K562 (cell line): Measurements from ENCODE around the gene RUVBL1. TPM values are rescaled to one million over a fixed set of nuclear protein-coding genes. Genes with fewer than 3 reads are reported as not detected.

Source experiments
- ATAC-seq: fragments of 200-7000 bp; cut with Tn5 transposase; 3 replicates; pipeline ENCODE4 v1.9.1; 2020; ENCODE audit warnings: moderate library complexity
- BruUV-seq: library from RNA; stranded (reverse); fragments of 400-500 nt; replicated peaks from 2 replicates; lab custom pipeline; 2021; lab: Mats Ljungman, UMichigan
- CTCF ChIA-PET: fragments of 300-600 bp; formaldehyde crosslinking; extraction: SDS; loops from one replicate; lab custom pipeline; 2021; ENCODE audit warnings: low intra/inter-chr PET ratio; lab: Yijun Ruan, JAX
- POLR2A ChIA-PET: fragments of 300-600, 350-650 bp; sonication (Branson Sonifier 250); formaldehyde crosslinking; extraction: SDS; loops from one replicate; lab custom pipeline; 2021; ENCODE audit warnings: antibody characterized with exemption, inconsistent platforms; lab: Yijun Ruan, JAX
- DNase-seq, 4 experiments: peaks; one replicate each; pipeline versions ENCODE4 v3.0.0 to v3.0.0-alpha.2; 2011 to 2018; ENCODE audit warnings: low spot score in 3 of 4, mixed read lengths in 3 of 4; ENCODE audit errors: extremely low read depth in 1 of 4
- FAIRE-seq: peaks from 2 replicates; lab custom pipeline; 2011; peaks lifted over from hg19 to GRCh38; lab: Jason Lieb, UNC
- H2AFZ ChIP-seq: 2 replicates; pipeline ENCODE4 v1.6.0; 2011; ENCODE audit warnings: low read depth, low read length, control low read depth, inconsistent platforms
- H3K27ac ChIP-seq: fragments of 200-600 bp; 3 replicates; pipeline ENCODE4 v1.8.0; 2011; ENCODE audit warnings: low read depth, mild to moderate bottlenecking, control low read depth, inconsistent platforms, low read length, moderate library complexity, mixed read lengths; ENCODE audit errors: extremely low read depth
- H3K27me3 ChIP-seq, 2 experiments: fragments of 300-600 bp in 1 of 2; 2 replicates in 1 of 2; 3 replicates in 1 of 2; pipeline versions ENCODE4 v1.6.0 to v1.8.0; 2011; ENCODE audit warnings: inconsistent platforms in 2 of 2, low read length in 2 of 2, mild to moderate bottlenecking in 1 of 2, mixed read lengths in 1 of 2, moderate library complexity in 1 of 2; ENCODE audit not compliant: control insufficient read depth in 2 of 2, insufficient read depth in 2 of 2
- H3K36me3 ChIP-seq: fragments of 300-600 bp; 3 replicates; pipeline ENCODE4 v1.8.0; 2011; ENCODE audit warnings: mild to moderate bottlenecking, low read length, inconsistent platforms; ENCODE audit not compliant: control insufficient read depth, insufficient read depth
- H3K4me1 ChIP-seq, 2 experiments: fragments of 200-600 bp in 1 of 2; replicated peaks in 1 of 2; 2 replicates in 1 of 2; 3 replicates in 1 of 2; pipeline versions ENCODE4 v1.5.1 to v1.8.0; 2011; ENCODE audit warnings: inconsistent platforms in 2 of 2, low read length in 2 of 2, mild to moderate bottlenecking in 1 of 2, mixed read lengths in 1 of 2, moderate library complexity in 1 of 2; ENCODE audit not compliant: control insufficient read depth in 2 of 2, insufficient read depth in 2 of 2
- H3K4me2 ChIP-seq: 2 replicates; pipeline ENCODE4 v1.6.1; 2011; ENCODE audit warnings: low read length, control low read depth, inconsistent platforms, mixed read lengths; ENCODE audit not compliant: insufficient read depth
- H3K4me3 ChIP-seq: fragments of 200-600 bp; sonication (generic), shearing (Covaris generic); 2 replicates; pipeline ENCODE4 v1.5.1; 2016; ENCODE audit warnings: control low read depth, inconsistent platforms
- H3K79me2 ChIP-seq: fragments of 200-600 bp; 3 replicates; pipeline ENCODE4 v1.8.0; 2011; ENCODE audit warnings: low read length, inconsistent platforms; ENCODE audit not compliant: control insufficient read depth, insufficient read depth
- H3K9ac ChIP-seq, 2 experiments: 2 replicates each; pipeline versions ENCODE4 v1.6.0 to v1.6.1; 2011; ENCODE audit warnings: low read depth in 2 of 2, low read length in 2 of 2, control low read depth in 1 of 2, inconsistent platforms in 1 of 2, mild to moderate bottlenecking in 1 of 2, mixed read lengths in 1 of 2; ENCODE audit not compliant: insufficient read depth in 1 of 2
- H3K9me1 ChIP-seq: one replicate; pipeline ENCODE4 v1.6.0; 2011; ENCODE audit warnings: inconsistent platforms, mild to moderate bottlenecking, low read length, moderate library complexity; ENCODE audit not compliant: control insufficient read depth, insufficient read depth
- H3K9me3 ChIP-seq: replicated peaks from 2 replicates; pipeline ENCODE4 v1.5.1; 2011; ENCODE audit warnings: low read depth, low read length, inconsistent platforms; ENCODE audit not compliant: control insufficient read depth, insufficient read depth
- H4K20me1 ChIP-seq: replicated peaks from 2 replicates; pipeline ENCODE4 v1.6.1; 2011; ENCODE audit warnings: low read length, inconsistent platforms, mixed read lengths; ENCODE audit not compliant: control insufficient read depth, insufficient read depth
- ASH1L ChIP-seq: fragments of 450-650 bp; IDR thresholded peaks from 2 replicates; pipeline ENCODE4 v1.6.1; 2018; ENCODE audit warnings: borderline replicate concordance, mild to moderate bottlenecking, low read depth; ENCODE audit not compliant: partially characterized antibody
- CBX5 ChIP-seq: IDR thresholded peaks from 2 replicates; pipeline ENCODE4 v1.6.1; 2014; ENCODE audit warnings: low read depth, borderline replicate concordance
- CEBPG ChIP-seq, 3 experiments: fragments of 200-800 bp in 1 of 3; sonication (Bioruptor generic) in 1 of 3; sonication (generic) in 1 of 3; formaldehyde crosslinking in 1 of 3; IDR thresholded peaks in 2 of 3; conservative IDR thresholded peaks in 1 of 3; 2 replicates each; pipeline versions ENCODE4 v1.6.1 to v1.8.0; 2016 to 2022; ENCODE audit warnings: missing compliant biosample characterization in 2 of 3, missing genetic modification characterization in 2 of 3, mild to moderate bottlenecking in 1 of 3, missing genetic modification reagents in 1 of 3
- CLOCK ChIP-seq: fragments of 250-450 bp; sonication (Bioruptor Pico); IDR thresholded peaks from 2 replicates; pipeline ENCODE4 v1.4.0; 2020; ENCODE audit warnings: mild to moderate bottlenecking, moderate library complexity, borderline replicate concordance
- HES1 ChIP-seq: fragments of 450-650 bp; IDR thresholded peaks from 2 replicates; pipeline ENCODE4 v1.6.1; 2016; ENCODE audit warnings: low read depth, mild to moderate bottlenecking, moderate library complexity
- PKNOX1 ChIP-seq: fragments of 450-650 bp; IDR thresholded peaks from 2 replicates; pipeline ENCODE4 v1.6.1; 2016
- PTRF ChIP-seq: fragments of 450-650 bp; IDR thresholded peaks from 2 replicates; pipeline ENCODE4 v1.6.1; 2016; ENCODE audit warnings: mild to moderate bottlenecking, missing genetic modification characterization, missing compliant biosample characterization
- RHOXF2B ChIP-seq: fragments of 250-450 bp; sonication (Bioruptor Pico); conservative IDR thresholded peaks from 2 replicates; pipeline ENCODE4 v1.5.1; 2021
- SAFB ChIP-seq: fragments of 200-400 bp; formaldehyde crosslinking; IDR thresholded peaks from 2 replicates; pipeline ENCODE4 v1.6.1; 2017; ENCODE audit warnings: low read depth, low read length, borderline replicate concordance
- SMARCA5 ChIP-seq: fragments of 450-650 bp; IDR thresholded peaks from 2 replicates; pipeline ENCODE4 v1.6.1; 2016
- ZNF124 ChIP-seq: sonication (generic); formaldehyde crosslinking; IDR thresholded peaks from 2 replicates; pipeline ENCODE4 v1.8.1; 2022; ENCODE audit warnings: missing genetic modification reagents
- ZNF274 ChIP-seq: IDR thresholded peaks from 2 replicates; pipeline ENCODE4 v1.6.1; 2011; ENCODE audit warnings: low read depth, mild to moderate bottlenecking, low read length, moderate library complexity, borderline replicate concordance
- WGBS: fragments of 100-300 bp; shearing (Covaris generic); methylation state at CpG from one replicate; pipeline ENCODE4 v1.1.6; 2016; ENCODE audit warnings: low coverage, mixed read lengths; ENCODE audit not compliant: insufficient coverage; ENCODE audit errors: missing lambda C conversion rate; 5-methylcytosine and 5-hydroxymethylcytosine counted together
- in situ Hi-C: fragments of 300-500 bp; cut with MboI; formaldehyde crosslinking; loops from 4 replicates; pipeline ENCODE4 v1.15.0; 2018; ENCODE audit warnings: inconsistent platforms, mixed read lengths
- intact Hi-C: fragments of 100-400 bp; cut with micrococcal nuclease; formaldehyde crosslinking; loops from 2 replicates; pipeline ENCODE4 v1.14.2; 2022
- polyA plus RNA-seq, 8 experiments: library from polyadenylated mRNA; depleted of rRNA in 4 of 8; stranded (reverse) in 5 of 8; unstranded in 3 of 8; fragments of >200 nt; fragmentation: Nextera tagmentation in 2 of 8; fragmentation: Illumina TruSeq in 1 of 8; extraction: Ambion mirVana in 2 of 8; extraction: Trizol in 1 of 8; gene quantifications; 2 replicates each; pipeline versions ENCODE4 v1.2.1 to v1.2.3, GENCODE V29; 2011 to 2014; ENCODE audit warnings: inconsistent platforms in 1 of 8, missing spikeins in 1 of 8
- total RNA-seq, 7 experiments: library from RNA; depleted of rRNA in 6 of 7; stranded (reverse); fragments of >200 nt in 6 of 7; fragmentation: Illumina TruSeq in 2 of 7; extraction: Trizol in 2 of 7; gene quantifications; 2 replicates each; pipeline versions ENCODE4 v1.2.1 to v1.2.3, GENCODE V29; 2011 to 2021; ENCODE audit warnings: low replicate concordance in 1 of 7

Gene RUVBL1
- total and polyA plus RNA-seq, 9 of the 15 experiments (the other 6 are each of a cell fraction or from before 2014, with no cell fraction given): 20.7 to 147 (median 113) TPM

GRCh38 chr3:128100161-128100560 lies 23.5 kb downstream of the RUVBL1 start:
- BruUV-seq: no TSS peak

GRCh38 chr3:128098234-128098633 lies 25.4 kb downstream of the RUVBL1 start:
- ChIA-PET POLR2A (interaction anchor here (0.6 to 0.7 kb wide), 2 partner anchors 9 to 12 kb away, joined by 3 to 4 read pairs; no protein-coding TSS in a partner anchor), CTCF (no interaction called here)
- Histone ChIP-seq H3K9me3 (no peaks in the 10 kb centered on the region; the same call in 1 of the 2 replicates), H2AFZ (no peak overlapping the region), H3K4me1 (no peaks in the 10 kb centered on the region; a peak in 1 of 5 replicates), H3K79me2 (no peaks in the 10 kb centered on the region; the same call in 1 of the 3 replicates), H3K36me3 (peaks cover 98% of the 10 kb centered on the region), H3K27me3 (no peaks in the 10 kb centered on the region), H3K4me2 (no peak overlapping the region), H3K9ac (peak overlapping the region in 1 of 2 experiments; percentile 61; a peak in 2 of 4 replicates), H3K27ac (no peak overlapping the region), H4K20me1 (no peaks in the 10 kb centered on the region), H3K9me1 (no peaks in the 10 kb centered on the region), H3K4me3 (no peak overlapping the region)
- intact Hi-C loops: no loop called here
- in situ Hi-C loops: no loop called here
- no peak for ATAC-seq
- no peak for FAIRE-seq
- BruUV-seq: no TSS peak
- no peak for DNase-seq
- 95% methylated on average over 5 of the region's 6 CpGs for WGBS
- TF ChIP-seq ASH1L (no peak), PKNOX1 (no peak), CEBPG (CRISPR knock-in tag; IDR thresholded peaks at IDR 0.05) (no peak), CEBPG (tag; conservative IDR thresholded peaks at IDR 0.05 in 1 of 2, IDR thresholded peaks at IDR 0.05 in 1 of 2) (no peak), HES1 (no peak), SMARCA5 (no peak), SAFB (no peak), ZNF124 (no peak), ZNF274 (no peak), CLOCK (CRISPR knock-in tag) (no peak), RHOXF2B (no peak)

More at GRCh38 chr3:128100161-128100560, 23.5 kb downstream of the RUVBL1 start:
- no peaks in the 10 kb centered on the region for H3K9me3 ChIP-seq
- no peak overlapping the region for H3K4me2 ChIP-seq
- CTCF ChIA-PET: no interaction called here
- H3K9ac ChIP-seq: no peak overlapping the region
- H3K27me3 ChIP-seq: no peaks in the 10 kb centered on the region
- FAIRE-seq: no peak
- TF ChIP-seq CBX5 (no peak), PTRF (no peak)
- TF ChIP-seq, all 486 proteins: peak for 0
- Histone ChIP-seq H4K20me1 (no peaks in the 10 kb centered on the region), H2AFZ (no peak overlapping the region), H3K9me1 (no peaks in the 10 kb centered on the region), H3K27ac (no peak overlapping the region), H3K4me3 (no peak overlapping the region), H3K79me2 (no peaks in the 10 kb centered on the region; the same call in 1 of the 3 replicates), H3K36me3 (peaks cover 96% of the 10 kb centered on the region), H3K4me1 (no peaks in the 10 kb centered on the region; a peak in 1 of 5 replicates)
- WGBS: 93% methylated on average over 3 of the region's 3 CpGs
- in situ Hi-C loops (no loop called here), intact Hi-C loops (no loop called here)
- DNase-seq (no peak), ATAC-seq (no peak)
- POLR2A ChIA-PET: interaction anchor here (0.6 to 1.2 kb wide), 3 partner anchors 9 to 268 kb away, joined by 3 to 4 read pairs (median 3); no protein-coding TSS in a partner anchor
